GM12801 (cell line): ENCODE data around the gene VAMP2.
A peak's percentile ranks its signal among the peaks of the same experiment; 100 is the strongest.

Experiments used
- TF ChIP-seq, protein P1 (sequence below): IDR thresholded peaks from one replicate; pipeline ENCODE4 v1.5.1; 2011; ENCODE audit warnings: control low read depth; ENCODE audit not compliant: insufficient read length; ENCODE audit errors: extremely low read depth

The VAMP2 gene

DNA sequence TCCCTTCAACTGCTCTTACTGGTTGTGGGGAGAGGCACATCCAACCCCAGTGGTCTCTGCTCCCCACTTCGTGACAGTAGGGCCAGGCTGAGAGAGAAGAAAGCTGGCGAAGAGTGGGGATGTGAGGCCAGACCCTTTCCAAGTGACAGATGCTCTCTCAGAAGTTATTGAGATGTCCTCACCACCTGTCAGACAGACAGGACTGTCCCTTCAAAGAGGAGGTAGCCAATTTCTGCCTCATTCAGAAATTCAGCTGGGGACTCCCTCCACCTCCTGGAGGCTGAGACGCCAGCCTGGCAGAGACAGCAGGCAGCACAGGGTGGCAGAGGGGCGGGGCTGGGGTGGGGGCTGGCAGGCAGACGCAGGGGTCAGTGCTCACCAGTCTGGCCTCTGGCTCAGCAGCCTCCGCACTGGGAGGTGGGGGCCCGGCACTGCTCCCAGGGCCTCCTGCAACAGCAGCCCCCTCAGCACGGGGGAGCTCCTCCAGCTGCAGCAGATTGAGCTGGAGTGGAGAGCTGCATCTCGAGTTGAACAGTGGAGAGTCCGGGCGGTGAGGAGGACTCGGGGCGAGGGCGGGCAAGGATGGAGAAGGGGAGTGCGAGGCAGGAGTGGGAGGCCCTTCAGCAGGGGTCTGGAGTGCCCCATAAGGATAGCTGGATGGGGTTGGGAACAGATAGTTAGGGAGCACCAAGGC, 19.7 kb downstream of the VAMP2 start:
- TF ChIP-seq, protein P1, sequence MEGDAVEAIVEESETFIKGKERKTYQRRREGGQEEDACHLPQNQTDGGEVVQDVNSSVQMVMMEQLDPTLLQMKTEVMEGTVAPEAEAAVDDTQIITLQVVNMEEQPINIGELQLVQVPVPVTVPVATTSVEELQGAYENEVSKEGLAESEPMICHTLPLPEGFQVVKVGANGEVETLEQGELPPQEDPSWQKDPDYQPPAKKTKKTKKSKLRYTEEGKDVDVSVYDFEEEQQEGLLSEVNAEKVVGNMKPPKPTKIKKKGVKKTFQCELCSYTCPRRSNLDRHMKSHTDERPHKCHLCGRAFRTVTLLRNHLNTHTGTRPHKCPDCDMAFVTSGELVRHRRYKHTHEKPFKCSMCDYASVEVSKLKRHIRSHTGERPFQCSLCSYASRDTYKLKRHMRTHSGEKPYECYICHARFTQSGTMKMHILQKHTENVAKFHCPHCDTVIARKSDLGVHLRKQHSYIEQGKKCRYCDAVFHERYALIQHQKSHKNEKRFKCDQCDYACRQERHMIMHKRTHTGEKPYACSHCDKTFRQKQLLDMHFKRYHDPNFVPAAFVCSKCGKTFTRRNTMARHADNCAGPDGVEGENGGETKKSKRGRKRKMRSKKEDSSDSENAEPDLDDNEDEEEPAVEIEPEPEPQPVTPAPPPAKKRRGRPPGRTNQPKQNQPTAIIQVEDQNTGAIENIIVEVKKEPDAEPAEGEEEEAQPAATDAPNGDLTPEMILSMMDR = no peak

DNA sequence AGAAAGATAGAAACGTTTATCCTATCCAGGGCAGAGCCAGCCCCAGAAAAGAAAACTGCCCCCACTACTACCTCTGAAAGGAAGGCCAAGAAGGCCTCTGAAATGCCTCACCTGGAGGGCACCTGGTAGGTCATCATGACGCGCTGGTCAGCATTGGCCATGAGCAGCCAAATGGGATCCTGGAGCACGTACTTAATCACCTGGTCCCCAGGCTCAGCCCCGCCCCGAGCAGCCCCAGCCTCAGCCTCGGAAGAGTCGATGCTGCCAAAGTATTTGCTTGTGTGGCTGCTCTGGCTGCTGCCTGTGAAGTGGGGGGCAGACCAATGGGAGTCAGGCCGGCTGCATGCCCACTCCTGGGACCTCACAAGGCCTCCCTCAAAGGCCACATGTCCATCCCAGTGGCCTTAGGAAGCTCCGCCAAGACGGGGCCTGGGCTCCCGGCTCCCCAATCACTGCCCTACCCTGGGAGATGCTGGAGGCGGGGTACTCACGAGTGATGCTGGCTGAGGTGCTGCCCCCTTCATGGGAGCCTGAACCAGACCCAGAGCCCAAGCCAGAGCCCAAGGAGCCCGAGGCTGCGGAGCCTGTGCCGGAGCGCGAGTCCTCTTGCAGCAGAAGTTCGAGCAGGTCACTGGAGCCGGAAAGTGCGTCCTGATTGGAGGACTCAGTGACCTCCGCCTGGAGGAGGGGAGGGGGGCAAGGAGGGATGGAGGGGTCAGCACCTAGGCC, 20.4 kb downstream of the VAMP2 start:
- TF ChIP-seq, protein P1 = no peak

DNA sequence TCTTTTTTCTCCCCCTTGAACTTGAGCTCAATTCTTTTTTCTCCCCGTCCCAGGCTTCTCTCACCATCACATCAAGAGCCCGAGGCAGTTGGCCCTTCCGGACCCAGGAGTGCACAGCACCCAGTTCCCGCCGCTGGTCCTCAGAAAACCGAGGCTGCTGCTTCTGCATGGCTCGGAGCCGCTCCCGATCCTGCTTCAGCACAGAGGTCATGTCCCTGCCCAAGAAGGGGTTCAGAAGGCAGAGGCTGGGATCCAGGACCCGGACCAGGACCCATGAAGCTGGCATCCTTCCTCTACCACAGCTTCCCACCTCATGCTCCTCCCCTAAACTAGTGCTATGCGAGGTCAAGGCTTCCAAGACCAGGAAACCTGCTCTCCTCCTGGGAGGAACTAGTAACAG, 21.0 kb downstream of the VAMP2 start:
- TF ChIP-seq, protein P1 = no peak

DNA sequence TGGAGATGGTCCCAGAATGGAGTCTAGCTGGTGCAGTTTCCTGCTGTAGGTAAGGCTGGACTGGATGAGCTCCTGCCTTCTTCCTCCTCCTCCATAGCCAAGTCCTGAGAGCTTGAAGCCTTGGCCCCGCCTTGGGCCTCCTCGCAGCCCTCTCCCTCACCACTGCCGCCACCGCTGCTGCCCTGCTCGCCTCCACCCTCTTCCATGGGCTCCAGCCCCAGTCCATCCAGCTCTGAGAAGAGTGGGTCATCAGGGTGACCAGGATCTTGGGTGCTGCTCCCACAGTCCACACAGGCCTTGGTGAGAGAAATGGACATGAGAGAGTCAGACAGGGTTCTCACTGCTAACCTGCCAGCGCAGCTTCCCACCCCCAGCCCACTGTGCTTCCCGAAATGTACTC, 21.7 kb downstream of the VAMP2 start:
- TF ChIP-seq, protein P1 = no peak

DNA sequence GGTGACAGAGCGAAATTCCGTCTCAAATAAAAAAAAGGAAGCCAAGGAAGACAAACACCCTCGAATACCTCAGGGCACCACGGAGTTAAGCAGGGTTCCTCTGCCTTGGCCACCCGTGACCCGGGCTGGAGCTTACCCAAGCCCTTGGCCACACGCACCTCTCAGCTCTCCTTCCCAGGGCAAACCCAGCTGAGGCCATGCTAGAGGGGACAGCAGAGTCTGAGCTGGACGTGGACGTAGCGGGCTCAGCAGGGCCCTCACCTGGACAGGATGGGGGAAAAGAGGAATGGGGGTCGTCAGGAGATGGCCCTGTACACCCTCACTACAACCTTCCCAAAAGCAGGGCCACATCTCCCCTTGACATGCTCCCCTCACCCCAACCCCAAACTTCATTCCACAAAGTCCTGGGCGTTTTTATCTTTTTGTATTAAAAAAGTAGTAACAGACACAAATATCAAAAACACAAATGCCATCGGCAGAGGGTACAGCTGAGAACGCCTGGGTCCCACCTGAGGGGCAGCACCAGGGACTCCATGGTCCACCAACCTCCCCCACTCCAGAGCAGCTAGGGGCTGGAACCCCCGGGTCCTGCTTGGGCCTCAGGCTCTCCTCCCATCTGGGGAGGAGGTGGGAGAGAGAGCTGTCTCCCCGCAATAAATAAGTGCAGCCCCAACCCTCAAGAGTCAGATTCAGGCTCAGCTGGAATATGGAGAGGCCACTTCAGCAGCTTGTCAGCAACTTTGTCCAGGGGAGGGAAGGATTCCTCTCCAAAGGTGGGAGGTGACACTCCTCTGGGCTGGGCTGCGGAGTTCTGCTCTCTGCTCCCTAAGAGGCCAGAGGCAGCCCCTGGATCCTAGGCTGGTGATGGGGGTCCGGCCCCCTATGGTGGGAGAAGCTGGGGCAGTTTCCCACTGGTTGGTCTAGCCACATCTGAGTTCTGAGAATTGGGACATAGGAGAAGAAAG, 22.4 kb downstream of the VAMP2 start:
- TF ChIP-seq, protein P1 = no peak

DNA sequence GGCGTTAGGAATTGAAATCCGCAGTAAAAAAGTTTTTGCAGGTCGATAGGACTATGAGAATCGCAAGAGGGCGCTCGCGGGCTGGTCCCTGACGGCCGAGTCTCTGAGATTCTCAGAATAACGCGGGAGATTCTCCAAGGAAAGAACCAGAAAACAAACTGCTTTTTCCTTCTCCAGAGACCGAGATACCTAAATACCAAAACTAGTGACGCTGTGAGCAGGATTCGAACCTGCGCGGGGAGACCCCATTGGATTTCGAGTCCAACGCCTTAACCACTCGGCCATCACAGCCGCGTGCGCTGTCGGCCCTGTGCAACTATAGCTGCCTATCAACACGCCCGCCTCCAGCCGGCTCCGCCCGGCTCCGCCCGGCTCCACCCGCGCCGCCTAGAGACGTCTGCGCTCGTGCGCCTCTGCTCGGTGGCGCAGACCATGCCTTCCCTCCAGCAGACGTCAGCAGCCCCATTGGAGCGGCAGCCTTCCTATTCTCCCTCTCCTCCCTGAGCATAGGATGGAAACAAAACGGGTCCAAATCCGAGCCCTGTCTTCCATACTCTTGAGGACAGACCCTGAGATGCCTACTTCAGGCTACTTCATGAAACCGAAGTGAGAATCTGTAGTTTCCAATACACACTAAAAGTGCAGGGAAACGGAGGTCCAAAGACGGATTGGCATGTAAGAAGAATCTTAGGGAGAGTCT, 23.9 kb downstream of the VAMP2 start:
- TF ChIP-seq, protein P1 = peak; percentile 49
